ENCODE data around the gene CD80.

The CD80 gene

GRCh38 chr3:119559441-119559963 is at the start of gene CD80:
Gene CD80, minus strand, starts transcription at chr3:119559614. Its CDS starts 1,886 bp downstream, at chr3:119557728.
- no peak within 1 kb of the TSS for H3K27ac ChIP-seq
- DNase-seq (ENCODE audit: low spot score), result peak; percentile 19
- ChIA-PET POLR2A (ENCODE audit: low non-redundant PET) (no interaction called here), CTCF (interaction anchor here (0.6 to 1.0 kb wide), 2 partner anchors 9 to 34 kb away, joined by 3 read pairs; no protein-coding TSS in a partner anchor)
- no peak for TF ChIP-seq CTCF (conservative IDR thresholded peaks at IDR 0.05; ENCODE audit: low read depth)

DNA sequence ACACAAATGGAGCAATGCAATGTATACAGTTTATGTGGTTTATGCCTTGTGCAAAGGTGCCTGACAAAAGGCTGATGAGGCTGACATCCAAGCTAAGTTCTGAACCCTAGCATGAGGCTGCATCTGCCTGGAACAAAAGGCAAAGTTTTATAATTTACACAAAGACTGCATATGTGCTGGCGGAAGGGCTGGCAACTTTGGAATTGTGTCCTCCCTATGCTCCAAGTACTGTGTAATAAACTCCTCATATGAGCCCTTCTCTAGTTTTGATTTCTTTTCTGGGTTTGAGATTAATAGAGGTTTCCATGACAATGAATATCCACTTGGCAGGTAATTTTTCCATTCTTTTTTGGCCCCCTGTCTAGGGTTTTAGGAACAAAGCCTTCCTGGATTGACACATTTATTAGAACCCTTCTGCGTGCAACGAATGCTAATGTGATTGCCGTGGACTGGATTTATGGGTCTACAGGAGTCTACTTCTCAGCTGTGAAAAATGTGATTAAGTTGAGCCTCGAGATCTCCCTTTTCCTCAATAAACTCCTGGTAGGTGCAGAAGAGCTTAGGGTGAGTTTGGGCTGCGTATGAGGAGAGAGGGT is 49.1 kb upstream of the CD80 start:
- H3K27ac ChIP-seq, result no peak overlapping the region
- DNase-seq (ENCODE audit: low spot score), result no peak
- ChIA-PET CTCF (no interaction called here), POLR2A (ENCODE audit: low non-redundant PET) (no interaction called here)
- TF ChIP-seq CTCF (conservative IDR thresholded peaks at IDR 0.05; ENCODE audit: low read depth), result no peak

DNA sequence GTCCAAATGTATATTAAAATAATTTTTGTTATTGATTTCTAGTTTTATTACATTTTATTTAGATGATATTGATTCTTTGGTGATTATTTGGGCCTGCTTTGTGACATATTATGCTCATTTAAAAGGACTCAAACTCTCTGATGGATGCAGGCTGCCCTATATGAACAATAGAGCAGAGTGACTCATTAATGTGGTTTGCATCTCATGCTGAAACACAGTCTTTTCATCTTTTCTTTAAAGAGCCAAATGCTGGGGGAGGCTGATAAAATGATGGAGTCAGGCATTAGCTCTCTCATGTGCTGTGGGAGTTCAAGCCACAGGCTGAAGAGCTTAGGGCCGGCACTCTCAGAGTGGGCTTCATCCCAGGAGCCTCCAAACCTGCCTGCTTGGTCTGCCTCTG is 45.5 kb upstream of the CD80 start:
- ChIA-PET POLR2A (ENCODE audit: low non-redundant PET) (no interaction called here), CTCF (interaction anchor here (0.5 kb wide), 1 partner anchor 77 kb away, joined by 3 read pairs; no protein-coding TSS in a partner anchor)
- H3K27ac ChIP-seq, result no peak overlapping the region
- no peak for TF ChIP-seq CTCF (conservative IDR thresholded peaks at IDR 0.05; ENCODE audit: low read depth)
- DNase-seq (ENCODE audit: low spot score), result peak; percentile 24

GRCh38 chr3:119602676-119603075 is 43.3 kb upstream of the CD80 start:
- no peak for TF ChIP-seq CTCF (conservative IDR thresholded peaks at IDR 0.05; ENCODE audit: low read depth)
- H3K27ac ChIP-seq, result no peak overlapping the region
- ChIA-PET POLR2A (ENCODE audit: low non-redundant PET) (no interaction called here), CTCF (no interaction called here)
- no peak for DNase-seq (ENCODE audit: low spot score)

DNA sequence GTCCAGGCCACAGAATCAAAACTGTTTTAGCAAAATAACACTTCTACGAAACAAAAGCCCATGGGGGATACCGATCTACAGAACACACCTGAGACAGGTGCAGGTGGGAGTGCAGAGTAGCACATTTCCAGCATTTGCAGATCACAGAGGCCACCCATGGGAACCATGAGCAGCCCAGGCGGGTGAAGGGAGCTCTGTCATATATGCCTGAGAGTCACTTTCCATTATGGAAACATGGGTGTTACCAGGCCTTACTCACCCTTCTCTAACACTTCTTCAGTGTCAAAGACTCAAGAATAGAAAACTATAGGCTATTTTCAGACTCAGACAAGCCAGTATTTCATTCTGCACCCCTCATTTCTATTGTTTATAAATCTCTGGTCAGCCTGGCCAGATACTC is 41.7 kb upstream of the CD80 start:
- CTCF ChIA-PET, result no interaction called here
- no peak for TF ChIP-seq CTCF (conservative IDR thresholded peaks at IDR 0.05; ENCODE audit: low read depth)
- H3K27ac ChIP-seq, result no peak overlapping the region
- DNase-seq (ENCODE audit: low spot score), result no peak
- POLR2A ChIA-PET (ENCODE audit: low non-redundant PET), result no interaction called here

GRCh38 chr3:119600732-119601131 is 41.3 kb upstream of the CD80 start:
- no peak for DNase-seq (ENCODE audit: low spot score)
- CTCF ChIA-PET, result interaction anchor here (0.6 to 1.2 kb wide), 2 partner anchors 20 to 809 kb away, joined by 3 read pairs; no protein-coding TSS in a partner anchor
- POLR2A ChIA-PET (ENCODE audit: low non-redundant PET), result no interaction called here
- no peak overlapping the region for H3K27ac ChIP-seq
- no peak for TF ChIP-seq CTCF (conservative IDR thresholded peaks at IDR 0.05; ENCODE audit: low read depth)
